Measurements from ENCODE around the gene ELAVL4. TPM values are rescaled to one million over a fixed set of nuclear protein-coding genes. Genes with fewer than 3 reads are reported as not detected.

The ELAVL4 gene
- total RNA-seq = not detected in 2 replicates

- no peak within 1 kb of the TSS for H3K4me3 Mint-ChIP-seq
Measured at GRCh38 chr1:50108497-50109059, at the start of gene ELAVL4. Gene ELAVL4, plus strand, starts transcription at chr1:50108920. Its CDS starts 270 bp downstream, at chr1:50109190.

GRCh38 chr1:50060279-50060678, 48.4 kb upstream of the ELAVL4 start:
- Mint-ChIP-seq H3K9me3 (no peaks in the 10 kb centered on the region), H3K36me3 (ENCODE audit: low read depth) (no peaks in the 10 kb centered on the region), H3K27ac (no peak overlapping the region), H3K4me1 (ENCODE audit: low read depth) (no peaks in the 10 kb centered on the region), H3K4me3 (no peak overlapping the region), H3K27me3 (ENCODE audit: insufficient read depth) (no peaks in the 10 kb centered on the region)
- intact Hi-C loops (cut with micrococcal nuclease) = no loop called here
- no peak for DNase-seq (ENCODE audit: low spot score)

More at GRCh38 chr1:50108497-50109059, at the start of gene ELAVL4:
- Mint-ChIP-seq H3K36me3 (ENCODE audit: low read depth) (no peaks in the 10 kb centered on the region), H3K27me3 (ENCODE audit: insufficient read depth) (peaks cover 35% of the 10 kb centered on the region), H3K9me3 (no peaks in the 10 kb centered on the region), H3K27ac (no peak within 1 kb of the TSS), H3K4me1 (ENCODE audit: low read depth) (peaks cover 15% of the 10 kb centered on the region)
- intact Hi-C loops (cut with micrococcal nuclease) = no loop called here
- no peak for DNase-seq (ENCODE audit: low spot score)

GRCh38 chr1:50066806-50067205, 41.9 kb upstream of the ELAVL4 start:
- Mint-ChIP-seq H3K4me1 (ENCODE audit: low read depth) (no peaks in the 10 kb centered on the region), H3K27ac (no peak overlapping the region), H3K9me3 (no peaks in the 10 kb centered on the region), H3K27me3 (ENCODE audit: insufficient read depth) (peaks cover 2% of the 10 kb centered on the region), H3K36me3 (ENCODE audit: low read depth) (no peaks in the 10 kb centered on the region), H3K4me3 (no peak overlapping the region)
- intact Hi-C loops (cut with micrococcal nuclease) = no loop called here
- no peak for DNase-seq (ENCODE audit: low spot score)

GRCh38 chr1:50074931-50075330, 33.8 kb upstream of the ELAVL4 start:
- H3K4me3 Mint-ChIP-seq = no peak overlapping the region
- no peaks in the 10 kb centered on the region for H3K9me3 Mint-ChIP-seq
- no peaks in the 10 kb centered on the region for H3K4me1 Mint-ChIP-seq (ENCODE audit: low read depth)
- no peak for DNase-seq (ENCODE audit: low spot score)
- no peak overlapping the region for H3K27ac Mint-ChIP-seq
- no peaks in the 10 kb centered on the region for H3K36me3 Mint-ChIP-seq (ENCODE audit: low read depth)
- intact Hi-C loops (cut with micrococcal nuclease) = no loop called here
- no peaks in the 10 kb centered on the region for H3K27me3 Mint-ChIP-seq (ENCODE audit: insufficient read depth)

- no peaks in the 10 kb centered on the region for H3K9me3 Mint-ChIP-seq
- H3K27me3 Mint-ChIP-seq (ENCODE audit: insufficient read depth) = no peaks in the 10 kb centered on the region
- no peaks in the 10 kb centered on the region for H3K4me1 Mint-ChIP-seq (ENCODE audit: low read depth)
- intact Hi-C loops (cut with micrococcal nuclease) = no loop called here
- no peak overlapping the region for H3K4me3 Mint-ChIP-seq
- H3K27ac Mint-ChIP-seq = no peak overlapping the region
- no peaks in the 10 kb centered on the region for H3K36me3 Mint-ChIP-seq (ENCODE audit: low read depth)
- DNase-seq (ENCODE audit: low spot score) = no peak
Measured at GRCh38 chr1:50077273-50077672, 31.4 kb upstream of the ELAVL4 start.

GRCh38 chr1:50080904-50081586, 27.7 kb upstream of the ELAVL4 start:
- no peak for DNase-seq (ENCODE audit: low spot score)
- no peak overlapping the region for H3K27ac Mint-ChIP-seq
- H3K36me3 Mint-ChIP-seq (ENCODE audit: low read depth) = no peaks in the 10 kb centered on the region
- no peaks in the 10 kb centered on the region for H3K27me3 Mint-ChIP-seq (ENCODE audit: insufficient read depth)
- no peaks in the 10 kb centered on the region for H3K4me1 Mint-ChIP-seq (ENCODE audit: low read depth)
- intact Hi-C loops (cut with micrococcal nuclease) = no loop called here
- no peak overlapping the region for H3K4me3 Mint-ChIP-seq
- H3K9me3 Mint-ChIP-seq = no peaks in the 10 kb centered on the region

- H3K27ac Mint-ChIP-seq = no peak overlapping the region
- intact Hi-C loops (cut with micrococcal nuclease) = no loop called here
Measured at GRCh38 chr1:50084389-50084788, 24.3 kb upstream of the ELAVL4 start.

GRCh38 chr1:50091068-50091467, 17.7 kb upstream of the ELAVL4 start:
- no peaks in the 10 kb centered on the region for H3K4me1 Mint-ChIP-seq (ENCODE audit: low read depth)
- no peak overlapping the region for H3K27ac Mint-ChIP-seq
- H3K4me3 Mint-ChIP-seq = no peak overlapping the region
- DNase-seq (ENCODE audit: low spot score) = no peak
- H3K27me3 Mint-ChIP-seq (ENCODE audit: insufficient read depth) = no peaks in the 10 kb centered on the region
- no peaks in the 10 kb centered on the region for H3K36me3 Mint-ChIP-seq (ENCODE audit: low read depth)
- intact Hi-C loops (cut with micrococcal nuclease) = no loop called here
- no peaks in the 10 kb centered on the region for H3K9me3 Mint-ChIP-seq

More at GRCh38 chr1:50084389-50084788, 24.3 kb upstream of the ELAVL4 start:
- Mint-ChIP-seq H3K4me1 (ENCODE audit: low read depth) (no peaks in the 10 kb centered on the region), H3K9me3 (no peaks in the 10 kb centered on the region), H3K4me3 (no peak overlapping the region), H3K27me3 (ENCODE audit: insufficient read depth) (no peaks in the 10 kb centered on the region), H3K36me3 (ENCODE audit: low read depth) (no peaks in the 10 kb centered on the region)
- no peak for DNase-seq (ENCODE audit: low spot score)

- no peak for DNase-seq (ENCODE audit: low spot score)
- no peaks in the 10 kb centered on the region for H3K27me3 Mint-ChIP-seq (ENCODE audit: insufficient read depth)
- intact Hi-C loops (cut with micrococcal nuclease) = no loop called here
- no peak overlapping the region for H3K4me3 Mint-ChIP-seq
- H3K4me1 Mint-ChIP-seq (ENCODE audit: low read depth) = no peaks in the 10 kb centered on the region
- H3K27ac Mint-ChIP-seq = no peak overlapping the region
- H3K9me3 Mint-ChIP-seq = no peaks in the 10 kb centered on the region
- H3K36me3 Mint-ChIP-seq (ENCODE audit: low read depth) = no peaks in the 10 kb centered on the region
Measured at GRCh38 chr1:50095716-50096115, 13.0 kb upstream of the ELAVL4 start.

GRCh38 chr1:50097021-50097679, 11.6 kb upstream of the ELAVL4 start:
- Mint-ChIP-seq H3K4me3 (no peak overlapping the region), H3K36me3 (ENCODE audit: low read depth) (no peaks in the 10 kb centered on the region), H3K4me1 (ENCODE audit: low read depth) (no peaks in the 10 kb centered on the region), H3K9me3 (no peaks in the 10 kb centered on the region), H3K27me3 (ENCODE audit: insufficient read depth) (no peaks in the 10 kb centered on the region), H3K27ac (no peak overlapping the region)
- intact Hi-C loops (cut with micrococcal nuclease) = no loop called here
- DNase-seq (ENCODE audit: low spot score) = no peak

- intact Hi-C loops (cut with micrococcal nuclease) = no loop called here
- H3K27me3 Mint-ChIP-seq (ENCODE audit: insufficient read depth) = no peaks in the 10 kb centered on the region
- H3K4me1 Mint-ChIP-seq (ENCODE audit: low read depth) = no peaks in the 10 kb centered on the region
- DNase-seq (ENCODE audit: low spot score) = no peak
- no peaks in the 10 kb centered on the region for H3K36me3 Mint-ChIP-seq (ENCODE audit: low read depth)
- H3K27ac Mint-ChIP-seq = no peak overlapping the region
- no peaks in the 10 kb centered on the region for H3K9me3 Mint-ChIP-seq
- no peak overlapping the region for H3K4me3 Mint-ChIP-seq
Measured at GRCh38 chr1:50097791-50098190, 10.9 kb upstream of the ELAVL4 start.

GRCh38 chr1:50098591-50099021, 10.1 kb upstream of the ELAVL4 start:
- Mint-ChIP-seq H3K9me3 (no peaks in the 10 kb centered on the region), H3K4me1 (ENCODE audit: low read depth) (no peaks in the 10 kb centered on the region), H3K27ac (no peak overlapping the region), H3K4me3 (no peak overlapping the region), H3K27me3 (ENCODE audit: insufficient read depth) (no peaks in the 10 kb centered on the region), H3K36me3 (ENCODE audit: low read depth) (no peaks in the 10 kb centered on the region)
- DNase-seq (ENCODE audit: low spot score) = no peak
- intact Hi-C loops (cut with micrococcal nuclease) = no loop called here

- DNase-seq (ENCODE audit: low spot score) = no peak
- Mint-ChIP-seq H3K36me3 (ENCODE audit: low read depth) (no peaks in the 10 kb centered on the region), H3K27me3 (ENCODE audit: insufficient read depth) (no peaks in the 10 kb centered on the region), H3K9me3 (no peaks in the 10 kb centered on the region), H3K27ac (no peak overlapping the region), H3K4me3 (no peak overlapping the region), H3K4me1 (ENCODE audit: low read depth) (no peaks in the 10 kb centered on the region)
- intact Hi-C loops (cut with micrococcal nuclease) = no loop called here
Measured at GRCh38 chr1:50099654-50100053, 9.1 kb upstream of the ELAVL4 start.

All from activated T-helper 1 cell treated with anti-CD3 and anti-CD28 coated beads, Interleukin-12 subunit alpha, Interleukin-12 subunit beta, Interleukin-2, Interleukin-4 antibody, amounts not matched to agents 30 ng/mL and 10 ng/mL and 1 ng/mL, durations not matched to agents 14 hours and 24 hours and 36 hours (primary cell).